ENCODE measurements around the gene RNH1.

RNH1 gene

GRCh38 chr11:516400-516799, 9.4 kb upstream of the RNH1 start:
- no peaks in the 10 kb centered on the region for H3K27me3 ChIP-seq (ENCODE audit: insufficient read depth, low read length, poor library complexity)
- DNase-seq (no peak), ATAC-seq (ENCODE audit: insufficient read depth, low read depth) (no peak)
- H2AFZ ChIP-seq (ENCODE audit: low read depth, low read length) = no peak overlapping the region
- peaks cover 3% of the 10 kb centered on the region; the same call in 1 of the 2 replicates for H3K36me3 ChIP-seq (ENCODE audit: insufficient read depth, low read length)
- no peak overlapping the region for H3K27ac ChIP-seq (ENCODE audit: low read length)
- TF ChIP-seq EZH2 (IDR thresholded peaks at IDR 0.05; ENCODE audit: borderline replicate concordance, low read depth, low read length, severe bottlenecking) = no peak
- TF ChIP-seq, protein P1, sequence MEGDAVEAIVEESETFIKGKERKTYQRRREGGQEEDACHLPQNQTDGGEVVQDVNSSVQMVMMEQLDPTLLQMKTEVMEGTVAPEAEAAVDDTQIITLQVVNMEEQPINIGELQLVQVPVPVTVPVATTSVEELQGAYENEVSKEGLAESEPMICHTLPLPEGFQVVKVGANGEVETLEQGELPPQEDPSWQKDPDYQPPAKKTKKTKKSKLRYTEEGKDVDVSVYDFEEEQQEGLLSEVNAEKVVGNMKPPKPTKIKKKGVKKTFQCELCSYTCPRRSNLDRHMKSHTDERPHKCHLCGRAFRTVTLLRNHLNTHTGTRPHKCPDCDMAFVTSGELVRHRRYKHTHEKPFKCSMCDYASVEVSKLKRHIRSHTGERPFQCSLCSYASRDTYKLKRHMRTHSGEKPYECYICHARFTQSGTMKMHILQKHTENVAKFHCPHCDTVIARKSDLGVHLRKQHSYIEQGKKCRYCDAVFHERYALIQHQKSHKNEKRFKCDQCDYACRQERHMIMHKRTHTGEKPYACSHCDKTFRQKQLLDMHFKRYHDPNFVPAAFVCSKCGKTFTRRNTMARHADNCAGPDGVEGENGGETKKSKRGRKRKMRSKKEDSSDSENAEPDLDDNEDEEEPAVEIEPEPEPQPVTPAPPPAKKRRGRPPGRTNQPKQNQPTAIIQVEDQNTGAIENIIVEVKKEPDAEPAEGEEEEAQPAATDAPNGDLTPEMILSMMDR (IDR thresholded peaks at IDR 0.05; ENCODE audit: borderline replicate concordance, extremely low read depth, low read length, poor library complexity, severe bottlenecking) = no peak
- H3K9ac ChIP-seq (ENCODE audit: low read depth, low read length) = no peak overlapping the region
- peaks cover 5% of the 10 kb centered on the region for H3K9me3 ChIP-seq (ENCODE audit: insufficient read depth, low read length, severe bottlenecking)
- H4K20me1 ChIP-seq (ENCODE audit: insufficient read depth, low read length) = no peaks in the 10 kb centered on the region
- no peak overlapping the region for H3K4me2 ChIP-seq (ENCODE audit: insufficient read depth, low read length)
- H3K4me1 ChIP-seq (ENCODE audit: insufficient read depth, low read length) = no peaks in the 10 kb centered on the region
- H3K79me2 ChIP-seq (ENCODE audit: insufficient read depth, low read length) = no peaks in the 10 kb centered on the region
- no peak overlapping the region for H3K4me3 ChIP-seq (ENCODE audit: low read depth in 1 of 2, low read length in 2 of 2)

DNA sequence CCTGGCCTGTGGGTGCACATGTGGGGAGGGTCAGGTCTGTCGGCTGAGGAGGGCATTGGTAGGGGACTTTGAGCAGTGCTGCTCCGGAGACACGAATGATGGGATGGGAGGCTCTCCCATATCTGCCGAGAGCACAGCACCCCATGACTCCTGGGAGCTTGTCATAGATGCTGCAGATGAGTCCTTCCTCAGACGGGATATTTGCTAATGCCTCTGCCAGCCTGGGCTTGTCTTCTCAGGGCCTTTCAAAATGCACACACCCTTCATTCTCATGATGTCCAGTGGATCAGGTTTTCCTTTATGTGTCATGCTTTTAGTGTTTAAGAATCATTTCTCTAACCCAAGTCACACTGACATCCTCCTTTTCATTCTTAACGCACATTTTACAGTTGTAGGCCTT, 8.1 kb upstream of the RNH1 start:
- Histone ChIP-seq H2AFZ (ENCODE audit: low read depth, low read length) (no peak overlapping the region), H3K27ac (ENCODE audit: low read length) (no peak overlapping the region), H3K79me2 (ENCODE audit: insufficient read depth, low read length) (no peaks in the 10 kb centered on the region), H4K20me1 (ENCODE audit: insufficient read depth, low read length) (no peaks in the 10 kb centered on the region), H3K9ac (ENCODE audit: low read depth, low read length) (no peak overlapping the region), H3K27me3 (ENCODE audit: insufficient read depth, low read length, poor library complexity) (no peaks in the 10 kb centered on the region), H3K9me3 (ENCODE audit: insufficient read depth, low read length, severe bottlenecking) (peaks cover 5% of the 10 kb centered on the region), H3K4me1 (ENCODE audit: insufficient read depth, low read length) (no peaks in the 10 kb centered on the region), H3K36me3 (ENCODE audit: insufficient read depth, low read length) (peaks cover 4% of the 10 kb centered on the region), H3K4me2 (ENCODE audit: insufficient read depth, low read length) (no peak overlapping the region), H3K4me3 (ENCODE audit: low read depth in 1 of 2, low read length in 2 of 2) (no peak overlapping the region)
- DNase-seq = no peak
- ATAC-seq (ENCODE audit: insufficient read depth, low read depth) = no peak
- no peak for TF ChIP-seq EZH2 (IDR thresholded peaks at IDR 0.05; ENCODE audit: borderline replicate concordance, low read depth, low read length, severe bottlenecking)
- TF ChIP-seq, protein P1 (IDR thresholded peaks at IDR 0.05; ENCODE audit: borderline replicate concordance, extremely low read depth, low read length, poor library complexity, severe bottlenecking) = no peak

- H3K9me3 ChIP-seq (ENCODE audit: insufficient read depth, low read length, severe bottlenecking) = peaks cover 5% of the 10 kb centered on the region
- no peak overlapping the region for H3K4me2 ChIP-seq (ENCODE audit: insufficient read depth, low read length)
- no peak overlapping the region for H3K4me3 ChIP-seq (ENCODE audit: low read depth in 1 of 2, low read length in 2 of 2)
- no peak overlapping the region for H3K9ac ChIP-seq (ENCODE audit: low read depth, low read length)
- peaks cover 9% of the 10 kb centered on the region for H3K36me3 ChIP-seq (ENCODE audit: insufficient read depth, low read length)
- H3K79me2 ChIP-seq (ENCODE audit: insufficient read depth, low read length) = no peaks in the 10 kb centered on the region
- no peaks in the 10 kb centered on the region for H3K27me3 ChIP-seq (ENCODE audit: insufficient read depth, low read length, poor library complexity)
- no peak for ATAC-seq (ENCODE audit: insufficient read depth, low read depth)
- no peak for DNase-seq
- no peak for TF ChIP-seq EZH2 (IDR thresholded peaks at IDR 0.05; ENCODE audit: borderline replicate concordance, low read depth, low read length, severe bottlenecking)
- TF ChIP-seq, protein P1 (IDR thresholded peaks at IDR 0.05; ENCODE audit: borderline replicate concordance, extremely low read depth, low read length, poor library complexity, severe bottlenecking) = no peak
- no peaks in the 10 kb centered on the region for H3K4me1 ChIP-seq (ENCODE audit: insufficient read depth, low read length)
- H2AFZ ChIP-seq (ENCODE audit: low read depth, low read length) = no peak overlapping the region
- no peak overlapping the region for H3K27ac ChIP-seq (ENCODE audit: low read length)
- no peaks in the 10 kb centered on the region for H4K20me1 ChIP-seq (ENCODE audit: insufficient read depth, low read length)
Measured at GRCh38 chr11:514606-515005, 7.6 kb upstream of the RNH1 start.

Measured in DND-41 (cell line).